ENCODE measurements around the gene SAP30L.

The SAP30L gene

GRCh38 chr5:154445422-154446194 lies at the start of gene SAP30L:
Gene SAP30L (plus strand): TSS chr5:154445997. CDS start chr5:154446605, 608 bp downstream.
- no peak for FAIRE-seq

DNA sequence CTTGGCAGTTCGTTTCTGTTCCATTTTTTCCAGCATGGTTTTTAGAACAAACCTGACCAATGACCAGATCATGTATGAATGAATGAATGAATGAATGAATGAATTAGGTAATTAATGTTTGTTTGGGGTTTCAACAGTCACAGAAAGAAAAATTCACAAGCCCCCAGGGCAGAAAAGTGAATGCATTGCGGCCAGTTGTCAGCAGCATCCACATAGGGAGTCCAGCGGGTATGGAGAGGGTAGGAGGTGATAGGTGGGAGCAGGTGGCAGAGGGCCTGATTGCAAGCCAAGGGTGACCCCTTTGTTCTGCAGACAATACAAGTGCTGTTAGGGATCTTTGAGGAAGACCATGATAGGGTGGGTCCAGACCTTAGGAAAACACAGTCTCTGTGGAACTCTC lies 49.7 kb upstream of the SAP30L start:
- FAIRE-seq = no peak

DNA sequence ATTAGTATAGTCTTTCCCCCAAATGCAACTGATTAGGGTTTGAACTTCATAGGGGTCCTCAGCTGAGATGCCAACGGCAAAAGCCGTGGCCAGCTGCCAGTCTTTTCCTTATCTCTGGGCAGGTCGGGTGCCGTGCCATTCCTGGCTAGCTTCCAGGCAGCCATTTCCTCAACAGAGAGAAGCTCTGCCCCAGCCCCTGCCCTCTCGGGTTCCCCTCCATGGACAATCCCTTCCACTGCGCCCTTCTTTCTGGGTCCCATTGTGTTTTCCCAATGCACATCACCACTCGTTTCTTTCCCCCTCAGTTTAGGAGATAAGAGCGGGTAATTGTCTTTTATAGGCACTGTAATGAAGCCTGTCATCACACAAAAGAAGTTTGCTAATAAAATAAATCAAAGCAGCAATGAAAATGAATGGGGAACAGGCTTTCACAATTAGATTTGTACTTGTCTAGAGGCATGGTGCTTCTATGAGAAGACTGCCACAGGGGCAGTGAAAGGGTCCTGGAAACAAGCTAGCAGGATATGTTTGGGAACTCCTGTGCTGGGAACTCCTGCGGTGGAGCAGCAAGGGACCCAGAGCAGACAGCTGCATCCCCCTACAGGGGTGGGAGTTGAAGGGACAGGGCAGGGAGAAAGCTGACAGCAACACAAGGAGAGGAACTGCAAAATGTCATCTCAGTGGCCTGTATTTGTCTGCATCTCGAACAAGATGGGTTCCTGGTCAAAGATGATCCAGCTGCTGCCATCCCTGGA lies 48.0 kb upstream of the SAP30L start:
- FAIRE-seq = no peak

DNA sequence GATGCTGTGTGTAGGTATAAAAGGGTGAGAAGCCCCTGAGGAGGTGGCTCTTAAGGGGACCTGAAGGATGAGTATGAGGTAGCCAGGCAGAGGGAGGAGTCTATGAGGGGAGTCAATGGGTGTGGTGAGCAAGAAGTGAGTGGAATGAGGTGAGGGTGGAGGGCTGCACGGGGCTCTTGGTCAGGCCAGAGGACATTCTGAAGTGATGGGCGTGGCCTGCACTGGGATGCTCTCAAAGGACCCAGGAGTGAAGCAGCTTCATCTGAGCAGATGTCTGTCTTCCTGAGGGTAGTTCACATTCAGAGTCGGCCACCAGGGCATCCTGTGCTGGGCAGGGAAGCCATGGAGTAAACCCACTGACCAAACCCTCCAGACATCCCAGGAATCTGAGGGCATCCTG lies 45.1 kb upstream of the SAP30L start:
- FAIRE-seq = no peak

- FAIRE-seq = no peak
These were observed 44.4 kb upstream of the SAP30L start for GRCh38 chr5:154401355-154401754.

DNA sequence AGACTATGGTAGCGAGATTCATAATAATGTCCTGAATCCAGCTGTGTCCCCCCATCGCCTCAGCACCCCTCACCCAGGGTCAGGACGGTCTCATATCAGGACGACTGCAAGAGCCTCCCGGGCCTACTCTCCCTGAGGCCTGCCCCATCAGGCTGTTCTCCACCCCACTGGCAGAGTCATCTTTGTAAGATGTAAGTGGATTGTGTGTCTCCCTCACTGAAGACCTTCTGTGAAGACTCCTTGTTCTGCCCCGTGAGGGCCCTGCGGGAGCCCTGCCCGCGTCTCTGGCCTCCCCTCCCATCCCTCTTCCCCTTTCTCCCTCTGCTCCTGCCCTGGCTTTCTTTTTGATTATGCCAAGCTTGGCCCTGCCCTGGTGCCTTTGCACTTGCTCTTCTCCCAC lies 43.9 kb upstream of the SAP30L start:
- FAIRE-seq = no peak

DNA sequence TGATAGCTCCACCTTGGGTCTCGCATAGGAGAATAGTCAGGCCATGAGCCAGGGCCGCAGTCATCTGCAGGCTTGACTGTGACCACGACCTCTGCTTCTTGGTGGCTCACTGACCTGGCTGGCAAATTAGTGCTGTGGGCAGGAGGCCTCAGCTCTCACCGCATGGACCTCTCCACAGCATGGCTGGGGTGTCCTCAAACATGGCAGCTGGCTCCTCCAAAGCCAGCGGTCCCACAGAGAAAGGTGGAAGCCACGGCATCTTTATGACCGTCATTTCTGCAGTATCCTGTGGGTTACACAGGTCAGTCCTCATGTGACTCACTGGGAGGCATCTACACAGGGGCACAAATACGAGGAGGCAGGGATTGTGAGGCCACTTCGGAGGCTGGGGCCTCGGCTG lies 43.2 kb upstream of the SAP30L start:
- no peak for FAIRE-seq

DNA sequence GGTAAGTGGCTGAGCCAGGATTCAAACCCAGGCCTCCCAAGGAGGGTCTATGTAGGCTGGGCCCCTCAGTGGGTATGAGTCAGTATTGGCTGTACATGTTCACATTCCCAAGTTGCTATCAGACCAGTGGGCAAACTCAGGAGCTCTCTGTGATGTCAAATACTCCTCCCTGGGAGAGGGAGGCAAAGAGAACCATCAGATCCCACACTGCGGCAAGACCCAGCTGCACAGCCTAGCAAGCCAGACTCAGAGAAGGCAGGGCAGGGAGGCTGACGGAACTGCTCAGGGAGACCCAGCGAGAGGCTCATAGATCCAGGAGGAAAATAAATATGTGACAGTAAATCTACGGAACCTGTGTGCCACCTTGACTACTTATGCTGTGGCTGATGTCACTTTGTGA lies 42.6 kb upstream of the SAP30L start:
- FAIRE-seq = no peak

- FAIRE-seq = no peak
These were observed 41.9 kb upstream of the SAP30L start for GRCh38 chr5:154403776-154404387.

DNA sequence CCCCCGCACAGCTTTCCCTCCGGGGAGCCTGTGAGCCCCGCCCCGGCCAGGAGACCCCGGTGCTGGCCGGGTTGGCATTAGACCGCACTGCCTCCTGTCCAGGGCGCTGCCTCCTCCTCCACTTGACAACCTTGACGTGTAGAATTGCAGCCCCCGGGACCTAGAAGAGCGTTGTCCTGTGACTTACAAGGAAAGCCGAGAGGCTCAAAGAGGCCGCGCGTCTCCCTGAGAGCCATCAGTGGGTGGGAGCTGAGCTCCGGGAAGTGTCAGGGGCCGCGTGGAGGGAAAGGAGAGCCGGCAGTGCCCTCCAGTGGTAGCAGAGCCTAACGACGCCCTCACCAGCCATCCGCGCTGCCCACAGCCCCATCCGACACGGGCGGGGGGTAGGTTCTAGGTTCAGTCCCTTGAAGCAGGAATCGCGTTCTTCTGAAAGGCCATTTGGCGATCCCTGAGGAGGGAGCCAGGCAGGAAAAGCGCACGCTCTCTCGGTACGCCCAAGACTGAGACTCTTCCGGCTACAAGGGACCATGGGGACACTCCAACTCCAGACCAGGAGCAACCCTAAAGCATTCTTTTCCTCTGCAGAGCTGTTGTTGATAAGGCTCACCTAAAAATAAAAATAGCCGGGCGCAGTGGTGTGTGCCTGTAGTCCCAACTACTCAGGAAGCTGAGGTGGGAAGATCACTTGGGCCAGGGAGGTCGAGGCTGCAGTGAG lies 40.6 kb upstream of the SAP30L start:
- FAIRE-seq = no peak

DNA sequence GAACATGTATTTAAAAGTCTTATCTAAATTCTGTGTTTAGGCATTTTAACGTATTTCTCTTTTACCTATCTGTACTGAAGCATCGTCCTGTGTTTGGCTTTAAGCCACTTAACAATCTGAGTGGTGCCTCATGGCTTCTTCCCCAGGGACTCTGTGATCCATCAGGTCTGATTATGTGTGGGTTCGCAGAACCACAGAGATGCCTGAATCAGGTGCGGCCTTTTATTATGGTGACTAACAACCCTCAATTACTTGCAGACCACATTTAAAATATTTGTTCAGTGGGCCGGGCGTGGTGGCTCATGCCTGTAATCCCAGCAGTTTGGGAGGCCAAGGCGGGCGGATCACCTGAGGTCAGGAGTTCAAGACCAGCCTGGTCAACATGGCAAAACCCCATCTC lies 39.6 kb upstream of the SAP30L start:
- no peak for FAIRE-seq

DNA sequence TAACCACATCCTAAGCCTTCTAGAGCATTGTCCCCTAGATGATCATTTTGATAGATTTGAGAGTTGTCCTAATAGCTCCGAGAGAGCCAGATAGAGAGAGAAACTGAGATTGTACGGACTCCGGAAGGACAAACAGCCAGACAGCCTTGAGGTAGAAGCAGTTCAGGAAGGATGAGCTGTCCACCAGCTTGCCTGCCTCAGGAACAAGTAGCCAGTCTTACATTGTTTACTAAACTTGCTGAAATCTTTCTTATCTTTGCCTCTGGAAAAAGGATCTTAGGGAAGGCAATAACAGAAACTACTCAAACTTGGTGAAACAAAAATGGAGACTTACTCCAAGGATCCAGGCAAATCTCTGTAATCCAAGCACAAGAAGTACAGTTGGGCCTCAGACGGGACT lies 39.0 kb upstream of the SAP30L start:
- no peak for FAIRE-seq

DNA sequence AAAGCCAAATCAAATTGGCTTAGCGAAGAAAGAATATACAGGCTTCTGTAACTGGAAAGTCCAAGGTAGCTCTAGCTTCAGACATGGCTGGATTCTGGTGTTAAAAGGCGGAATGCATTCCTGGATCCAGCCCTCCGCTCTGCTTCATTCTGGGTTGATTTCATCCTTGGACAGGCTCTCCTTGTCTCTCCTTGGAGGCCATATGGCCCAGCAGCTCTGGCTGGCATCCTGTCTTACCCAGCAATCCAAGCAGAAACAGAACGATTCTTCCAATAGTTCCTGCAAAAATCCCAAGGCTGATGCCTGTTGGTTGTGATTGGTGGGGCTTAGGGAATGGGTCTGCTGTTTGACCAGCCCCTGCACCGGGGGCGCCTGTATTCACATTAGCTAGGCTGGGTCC lies 37.0 kb upstream of the SAP30L start:
- FAIRE-seq = no peak

GRCh38 chr5:154409230-154409840 lies 36.5 kb upstream of the SAP30L start:
- FAIRE-seq = no peak

DNA sequence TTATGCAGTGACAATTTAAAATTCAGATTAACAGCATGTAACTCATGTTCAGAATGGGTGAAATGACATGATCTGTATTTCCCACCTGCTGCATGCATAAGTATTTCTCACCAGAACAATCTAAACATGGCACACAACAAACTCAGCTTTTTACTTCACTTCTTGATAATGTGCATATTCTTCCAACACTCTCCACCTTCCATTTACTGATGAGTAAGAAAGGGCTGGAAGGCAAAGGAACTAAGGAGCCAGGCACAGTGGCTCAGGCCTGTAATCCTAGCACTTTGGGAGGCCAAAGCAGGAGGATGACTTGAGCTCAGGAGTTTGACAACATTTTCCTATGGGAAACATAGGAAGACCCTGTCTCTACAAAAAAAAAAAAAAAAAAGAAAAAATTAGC lies 35.8 kb upstream of the SAP30L start:
- no peak for FAIRE-seq

GRCh38 chr5:154410786-154411185 lies 35.0 kb upstream of the SAP30L start:
- no peak for FAIRE-seq

DNA sequence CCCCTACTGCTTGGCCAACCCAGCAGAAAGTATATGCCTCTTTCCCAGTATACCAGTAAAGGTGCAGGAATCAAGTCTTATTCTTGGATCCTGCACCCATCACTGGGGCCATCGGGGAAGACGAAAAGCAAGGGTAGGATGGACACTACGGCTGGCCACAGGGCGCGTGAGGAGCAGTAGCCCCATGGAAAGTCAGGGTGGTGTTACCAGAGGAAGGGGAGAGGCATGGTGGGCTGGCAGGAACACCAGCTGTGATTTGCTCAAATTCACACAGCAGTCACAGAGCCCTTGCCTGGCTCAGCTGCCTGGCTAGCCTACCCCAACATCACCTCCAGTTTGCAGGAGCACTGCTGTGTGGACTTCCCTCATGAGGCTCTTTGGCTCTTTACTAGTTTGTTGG lies 34.5 kb upstream of the SAP30L start:
- no peak for FAIRE-seq

DNA sequence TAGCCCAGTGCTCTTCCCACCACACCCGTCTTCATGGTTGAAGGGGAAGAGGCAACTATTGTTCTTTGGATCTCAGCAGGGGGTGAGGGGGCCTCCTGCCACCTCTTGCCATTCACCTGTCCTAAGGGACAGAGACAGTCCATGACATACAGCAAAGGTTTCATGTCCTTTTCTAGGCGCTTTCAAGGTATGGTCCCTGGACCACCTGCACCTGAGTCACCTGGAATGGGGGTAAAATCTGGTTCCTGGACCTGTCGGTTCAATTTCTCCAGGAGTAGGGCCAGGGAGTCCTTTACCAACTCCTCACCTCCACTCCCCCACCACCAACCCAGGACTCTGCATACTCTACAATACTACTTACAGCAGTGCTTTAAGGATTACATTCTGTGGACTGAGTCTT lies 33.5 kb upstream of the SAP30L start:
- FAIRE-seq = no peak

DNA sequence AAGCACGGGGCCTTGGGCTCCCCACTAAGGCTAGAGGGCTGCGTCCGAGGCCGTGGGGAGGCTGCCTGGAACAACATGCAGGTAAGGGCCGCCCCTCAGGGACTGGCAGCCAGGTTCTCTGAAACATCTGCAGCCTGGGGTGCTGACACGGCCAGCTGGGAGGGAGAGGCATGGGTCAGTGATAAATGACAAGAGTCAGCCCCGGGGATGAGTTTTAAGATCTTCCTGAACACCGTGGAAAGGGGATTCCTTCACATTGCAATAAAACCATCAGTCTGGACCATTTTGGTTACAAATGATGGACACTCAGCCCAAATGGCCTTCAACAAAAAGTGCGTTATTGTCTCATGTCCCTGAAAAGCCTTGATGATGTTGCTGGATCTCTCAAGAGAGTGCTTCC lies 32.9 kb upstream of the SAP30L start:
- FAIRE-seq = no peak

DNA sequence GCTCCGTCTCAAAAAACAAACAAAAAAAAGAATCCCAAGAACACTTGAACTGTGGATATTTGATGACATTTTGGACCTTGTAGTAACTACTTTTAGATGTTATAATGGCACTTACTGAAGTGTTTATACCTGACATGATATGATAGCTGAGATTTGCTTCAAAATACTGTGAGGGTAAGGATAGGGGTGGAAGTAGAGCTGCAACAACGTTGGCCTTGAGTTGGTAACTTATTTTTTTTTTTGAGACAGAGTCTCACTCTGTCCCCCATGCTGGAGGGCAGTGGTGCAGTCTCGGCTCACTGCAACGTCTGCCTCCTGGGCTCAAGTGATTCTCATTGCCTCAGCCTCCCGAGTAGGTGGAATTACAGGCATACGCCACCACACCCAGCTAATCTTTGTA lies 30.7 kb upstream of the SAP30L start:
- no peak for FAIRE-seq

GRCh38 chr5:154418344-154418820 lies 27.4 kb upstream of the SAP30L start:
- FAIRE-seq = no peak

- FAIRE-seq = no peak
These were observed 26.6 kb upstream of the SAP30L start for GRCh38 chr5:154419236-154419635.

GRCh38 chr5:154421868-154422267 lies 23.9 kb upstream of the SAP30L start:
- FAIRE-seq = no peak
